GM23338 (cell line): Measurements from ENCODE around the gene ADAMTS14. TPM values are rescaled to one million over a fixed set of nuclear protein-coding genes. Genes with fewer than 3 reads are reported as not detected.

Experiments used
- ATAC-seq: fragments of 200-7000 bp; cut with Tn5 transposase; 3 replicates; pipeline ENCODE4 v1.9.1; 2020
- DNase-seq: peaks from one replicate; pipeline ENCODE4 v3.0.0-alpha.2; 2015; ENCODE audit warnings: low spot score
- H2AFZ ChIP-seq: fragments of 200-600 bp; sonication (generic); 2 replicates; pipeline ENCODE4 v1.8.0; 2016; ENCODE audit warnings: antibody characterized with exemption, mild to moderate bottlenecking, moderate library complexity
- H3F3A ChIP-seq: fragments of 200-600 bp; sonication (generic); replicated peaks from 2 replicates; pipeline ENCODE4 v1.8.0; 2017; ENCODE audit warnings: antibody characterized with exemption, mixed run types, low read depth
- H3K27ac ChIP-seq: fragments of 200-600 bp; sonication (generic); 2 replicates; pipeline ENCODE4 v1.6.1; 2016; ENCODE audit warnings: low read depth
- H3K27me3 ChIP-seq: fragments of 200-600 bp; sonication (generic); 2 replicates; pipeline ENCODE4 v1.8.0; 2016; ENCODE audit warnings: mild to moderate bottlenecking, mixed run types, moderate library complexity; ENCODE audit not compliant: insufficient read depth
- H3K36me3 ChIP-seq: fragments of 200-600 bp; sonication (generic); 2 replicates; pipeline ENCODE4 v1.8.0; 2016; ENCODE audit warnings: mild to moderate bottlenecking; ENCODE audit not compliant: insufficient read depth
- H3K4me1 ChIP-seq: fragments of 200-600 bp; sonication (generic); 2 replicates; pipeline ENCODE4 v1.8.0; 2016; ENCODE audit warnings: mild to moderate bottlenecking, moderate library complexity; ENCODE audit not compliant: insufficient read depth
- H3K4me2 ChIP-seq: fragments of 200-600 bp; sonication (generic); 2 replicates; pipeline ENCODE4 v1.7.1; 2017; ENCODE audit warnings: mixed run types
- H3K4me3 ChIP-seq: fragments of 200-600 bp; sonication (generic); 2 replicates; pipeline ENCODE4 v1.6.1; 2016; ENCODE audit warnings: mixed run types
- H3K79me2 ChIP-seq: fragments of 200-600 bp; sonication (generic); replicated peaks from 2 replicates; pipeline ENCODE4 v1.8.0; 2017; ENCODE audit warnings: mild to moderate bottlenecking; ENCODE audit not compliant: insufficient read depth
- H3K9me2 ChIP-seq: fragments of 200-600 bp; sonication (generic); 2 replicates; pipeline ENCODE4 v1.8.0; 2017; ENCODE audit not compliant: insufficient read depth
- H4K20me1 ChIP-seq: fragments of 200-600 bp; sonication (generic); replicated peaks from 2 replicates; pipeline ENCODE4 v1.8.0; 2017; ENCODE audit warnings: mild to moderate bottlenecking; ENCODE audit not compliant: insufficient read depth
- H3K27ac Mint-ChIP-seq: 2 replicates; pipeline ENCODE4 v1.8.0; 2020; ENCODE audit warnings: inconsistent platforms, mild to moderate bottlenecking, moderate library complexity, mixed read lengths
- H3K27me3 Mint-ChIP-seq: 3 replicates; pipeline ENCODE4 v1.8.0; 2022; ENCODE audit warnings: low read depth, mild to moderate bottlenecking, moderate library complexity, mixed read lengths, inconsistent platforms; ENCODE audit not compliant: insufficient read depth, poor library complexity
- H3K36me3 Mint-ChIP-seq: 3 replicates; pipeline ENCODE4 v1.8.0; 2021; ENCODE audit warnings: low read depth, mild to moderate bottlenecking, inconsistent platforms, moderate library complexity, mixed read lengths
- H3K4me1 Mint-ChIP-seq: 3 replicates; pipeline ENCODE4 v1.8.0; 2020; ENCODE audit warnings: mild to moderate bottlenecking, inconsistent platforms, mixed read lengths
- H3K4me3 Mint-ChIP-seq: 3 replicates; pipeline ENCODE4 v1.8.0; 2021; ENCODE audit warnings: moderate library complexity, mild to moderate bottlenecking, inconsistent platforms, mixed read lengths
- H3K9me3 Mint-ChIP-seq: 3 replicates; pipeline ENCODE4 v1.8.0; 2020; ENCODE audit warnings: moderate library complexity, mild to moderate bottlenecking, inconsistent platforms, mixed read lengths
- CREB1 ChIP-seq: fragments of 250-450 bp; sonication (Bioruptor Pico); IDR thresholded peaks from 2 replicates; pipeline ENCODE4 v1.5.0; 2020; ENCODE audit warnings: low read depth, mild to moderate bottlenecking, moderate library complexity
- CTCF ChIP-seq, 2 experiments: fragments of 200-600 bp in 1 of 2; sonication (generic) in 1 of 2; conservative IDR thresholded peaks; 2 replicates each; pipeline versions ENCODE4 v1.5.1 to v1.6.1; 2016 to 2017; ENCODE audit warnings: antibody characterized with exemption in 2 of 2, low read depth in 2 of 2, mild to moderate bottlenecking in 2 of 2, moderate library complexity in 1 of 2
- ETS1 ChIP-seq: IDR thresholded peaks from 2 replicates; pipeline ENCODE4 v1.6.1; 2016; ENCODE audit warnings: antibody characterized with exemption
- EZH2 ChIP-seq: fragments of 200-600 bp; sonication (generic); IDR thresholded peaks from one replicate; pipeline ENCODE4 v1.8.0; 2017; ENCODE audit warnings: antibody characterized with exemption, mild to moderate bottlenecking, low read depth; ENCODE audit not compliant: unreplicated experiment
- EZH2phosphoT487 ChIP-seq: fragments of 200-600 bp; sonication (generic); IDR thresholded peaks from one replicate; pipeline ENCODE4 v1.8.1; 2018; ENCODE audit warnings: antibody characterized with exemption; ENCODE audit not compliant: unreplicated experiment
- JUNB ChIP-seq: IDR thresholded peaks from one replicate; pipeline ENCODE4 v1.6.1; 2016; ENCODE audit warnings: antibody characterized with exemption; ENCODE audit not compliant: unreplicated experiment
- NANOG ChIP-seq: IDR thresholded peaks from 2 replicates; pipeline ENCODE4 v1.6.1; 2016; ENCODE audit warnings: antibody characterized with exemption, borderline replicate concordance
- POLR2AphosphoS5 ChIP-seq: IDR thresholded peaks from 2 replicates; pipeline ENCODE4 v1.6.1; 2016; ENCODE audit warnings: antibody characterized with exemption, low read depth
- REST ChIP-seq: IDR thresholded peaks from one replicate; pipeline ENCODE4 v1.6.1; 2018; ENCODE audit warnings: antibody characterized with exemption; ENCODE audit not compliant: unreplicated experiment
- STAT1 ChIP-seq: IDR thresholded peaks from one replicate; pipeline ENCODE4 v1.6.1; 2016; ENCODE audit warnings: antibody characterized with exemption; ENCODE audit not compliant: unreplicated experiment
- ZNF114 ChIP-seq: fragments of 250-450 bp; sonication (Bioruptor Pico); IDR thresholded peaks from 2 replicates; pipeline ENCODE4 v1.5.0; 2020; ENCODE audit warnings: mild to moderate bottlenecking, moderate library complexity
- ZNF331 ChIP-seq: fragments of 250-450 bp; sonication (Bioruptor Pico); IDR thresholded peaks from 2 replicates; pipeline ENCODE4 v1.5.0; 2020; ENCODE audit warnings: low read depth, mild to moderate bottlenecking, moderate library complexity
- ZNF462 ChIP-seq: fragments of 250-450 bp; sonication (Bioruptor Pico); IDR thresholded peaks from 2 replicates; pipeline ENCODE4 v1.5.0; 2020; ENCODE audit warnings: mild to moderate bottlenecking, moderate library complexity
- polyA plus RNA-seq: library from polyadenylated mRNA; unstranded; fragments of >200 nt; fragmentation: Nextera tagmentation; extraction: Ambion mirVana; gene quantifications from 2 replicates; pipeline ENCODE4 v1.2.1, GENCODE V29; 2016
- total RNA-seq: library from RNA; depleted of rRNA; stranded (reverse); fragments of >200 nt; shearing (Covaris generic); gene quantifications from 2 replicates; pipeline ENCODE4 v1.2.3, GENCODE V29; 2014

ADAMTS14 gene
- total and polyA plus RNA-seq, 2 experiments from 2014 or later, result 1.9 to 2.1 TPM

- H4K20me1 ChIP-seq, result no peaks in the 10 kb centered on the region
- Mint-ChIP-seq H3K36me3 (no peaks in the 10 kb centered on the region), H3K27ac (no peak overlapping the region), H3K9me3 (peaks cover 14% of the 10 kb centered on the region), H3K27me3 (peaks cover 9% of the 10 kb centered on the region), H3K4me3 (no peak overlapping the region), H3K4me1 (peaks cover 5% of the 10 kb centered on the region; the same call in 2 of the 3 replicates)
- 0 out of 2 replicates have a peak, but pooled peaks cover 4% of the 10 kb centered on the region for H3K9me2 ChIP-seq
- TF ChIP-seq NANOG, result no peak
- TF ChIP-seq ETS1, result no peak
- no peak for TF ChIP-seq STAT1
- TF ChIP-seq CREB1 (CRISPR knock-in tag), result no peak
- no peak for TF ChIP-seq ZNF462 (CRISPR knock-in tag)
- no peak for TF ChIP-seq ZNF114 (CRISPR knock-in tag)
- TF ChIP-seq EZH2phosphoT487, result no peak
- TF ChIP-seq CTCF (conservative IDR thresholded peaks at IDR 0.05; ENCODE audit: low read depth in 2 of 2), result no peak
- no peak for TF ChIP-seq ZNF331
- TF ChIP-seq JUNB, result no peak
- no peak for TF ChIP-seq POLR2AphosphoS5
- no peak for TF ChIP-seq EZH2
- no peak for TF ChIP-seq REST
- no peak overlapping the region for H3K27ac ChIP-seq
- no peaks in the 10 kb centered on the region for H3K79me2 ChIP-seq
- no peak overlapping the region for H2AFZ ChIP-seq
- no peak overlapping the region for H3K4me2 ChIP-seq
- DNase-seq, result no peak
- no peaks in the 10 kb centered on the region for H3F3A ChIP-seq
- ATAC-seq, result no peak
- no peaks in the 10 kb centered on the region for H3K36me3 ChIP-seq
- no peak overlapping the region for H3K4me3 ChIP-seq
- H3K27me3 ChIP-seq, result no peaks in the 10 kb centered on the region
- H3K4me1 ChIP-seq, result no peaks in the 10 kb centered on the region
These were observed 13.6 kb upstream of the ADAMTS14 start for GRCh38 chr10:70658582-70659136.
